Effector memory CD8-positive, alpha-beta T cell (primary cell): Measurements from ENCODE around the gene ACTR6.
"Not testable (repeated sequence)": the region's sequence is repeated elsewhere in the genome, so short reads cannot be mapped to it uniquely, and the experiment has no call there.

Experiments
- ATAC-seq: fragments of 150-1000 bp; cut with Tn5 transposase; replicated peaks from 2 replicates; pipeline ENCODE4 v1.10.0; 2021; ENCODE audit warnings: mild to moderate bottlenecking, moderate library complexity
- DNase-seq, 3 experiments: peaks; one replicate each; pipeline ENCODE4 v3.0.0; 2021
- H3K27ac Mint-ChIP-seq, 2 donors: one replicate each; pipeline ENCODE4 v1.8.0; 2022; ENCODE audit warnings: mild to moderate bottlenecking in 2 of 2, mixed read lengths in 2 of 2, moderate library complexity in 2 of 2
- H3K27me3 Mint-ChIP-seq, 2 donors: one replicate each; pipeline ENCODE4 v1.8.0; 2022; ENCODE audit warnings: mixed read lengths in 2 of 2
- H3K36me3 Mint-ChIP-seq: one replicate; pipeline ENCODE4 v1.8.0; 2022; ENCODE audit warnings: mild to moderate bottlenecking, moderate library complexity, mixed read lengths; ENCODE audit not compliant: insufficient read depth
- H3K4me1 Mint-ChIP-seq, 2 donors: one replicate each; pipeline ENCODE4 v1.8.0; 2022; ENCODE audit warnings: low read depth in 2 of 2, mixed read lengths in 2 of 2
- H3K4me3 Mint-ChIP-seq, 2 donors: one replicate each; pipeline ENCODE4 v1.8.0; 2022; ENCODE audit warnings: mild to moderate bottlenecking in 2 of 2, mixed read lengths in 2 of 2, moderate library complexity in 2 of 2
- H3K9me3 Mint-ChIP-seq, 2 donors: one replicate each; pipeline ENCODE4 v1.8.0; 2022; ENCODE audit warnings: mixed read lengths in 2 of 2

The ACTR6 gene

GRCh38 chr12:100247765-100248164, 47.1 kb downstream of the ACTR6 start:
- Mint-ChIP-seq H3K27me3 (no peaks in the 10 kb centered on the region), H3K36me3 (no peaks in the 10 kb centered on the region), H3K9me3 (no peaks in the 10 kb centered on the region), H3K27ac (no peak overlapping the region), H3K4me3 (no peak overlapping the region), H3K4me1 (no peaks in the 10 kb centered on the region)
- no peak for DNase-seq
- ATAC-seq, result no peak

DNA sequence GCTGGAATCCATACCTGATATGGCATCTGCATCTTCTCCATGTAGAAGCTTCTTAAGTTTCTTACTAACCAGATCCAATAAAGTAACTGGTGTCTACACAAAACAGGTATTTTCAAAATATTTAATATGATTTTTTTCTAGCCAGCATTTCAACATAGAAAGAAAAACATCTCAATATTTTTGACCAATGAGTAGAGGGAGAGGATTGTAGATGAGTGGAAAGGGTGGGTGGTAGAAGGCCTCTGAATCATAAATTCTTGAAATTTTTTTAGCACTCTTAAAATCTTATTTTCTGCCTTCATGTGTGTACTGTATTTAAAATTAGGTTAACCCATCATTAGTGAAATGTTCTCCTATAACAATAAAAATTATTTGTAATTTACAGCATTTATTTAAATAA, 48.3 kb downstream of the ACTR6 start:
- no peaks in the 10 kb centered on the region for H3K36me3 Mint-ChIP-seq
- no peak overlapping the region for H3K27ac Mint-ChIP-seq
- H3K9me3 Mint-ChIP-seq, result no peaks in the 10 kb centered on the region
- H3K4me1 Mint-ChIP-seq, result no peaks in the 10 kb centered on the region
- no peak for ATAC-seq
- H3K4me3 Mint-ChIP-seq, result no peak overlapping the region
- DNase-seq, result no peak
- H3K27me3 Mint-ChIP-seq, result no peaks in the 10 kb centered on the region

DNA sequence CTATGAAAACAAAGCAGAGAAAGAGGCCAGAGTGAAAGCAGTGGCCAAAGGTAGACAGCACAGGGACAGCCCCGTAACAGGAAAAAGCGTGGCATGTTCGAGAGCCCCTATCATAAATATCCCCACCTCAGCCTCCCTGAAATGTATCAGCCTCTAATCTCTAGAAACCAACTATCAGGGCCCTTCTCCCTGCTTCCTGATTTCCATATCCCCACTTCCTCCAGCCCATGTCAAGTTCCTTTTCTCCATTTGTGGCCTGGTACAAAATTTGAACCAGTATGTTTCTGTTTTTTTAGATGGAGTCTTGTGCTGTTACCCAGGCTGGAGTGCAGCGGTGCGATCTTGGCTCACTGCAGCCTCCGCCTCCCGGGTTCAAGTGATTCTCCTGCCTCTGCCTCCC, 49.3 kb downstream of the ACTR6 start:
- Mint-ChIP-seq H3K4me3 (no peak overlapping the region), H3K27me3 (no peaks in the 10 kb centered on the region), H3K27ac (no peak overlapping the region), H3K36me3 (no peaks in the 10 kb centered on the region), H3K9me3 (no peaks in the 10 kb centered on the region), H3K4me1 (no peaks in the 10 kb centered on the region)
- ATAC-seq, result no peak
- DNase-seq, result no peak

DNA sequence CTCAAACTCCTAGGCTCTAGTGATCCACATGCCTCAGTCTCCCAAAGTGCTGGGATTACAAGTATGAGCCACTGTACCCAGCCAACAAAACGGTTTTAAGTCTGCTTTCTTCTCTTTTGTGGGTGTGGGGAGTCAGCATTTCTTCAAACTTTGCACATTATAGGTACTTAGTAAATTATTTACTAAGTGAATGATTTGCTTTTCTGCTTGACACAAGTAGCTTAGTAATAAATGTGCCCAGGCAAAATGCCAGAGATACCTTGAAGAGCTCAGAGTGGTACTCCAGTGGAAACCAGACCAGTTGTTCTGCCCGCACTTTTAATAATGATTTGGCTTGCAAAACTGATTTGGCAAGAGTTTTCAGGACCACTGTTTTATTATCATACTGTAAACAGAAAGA, 51.3 kb downstream of the ACTR6 start:
- no peaks in the 10 kb centered on the region for H3K36me3 Mint-ChIP-seq
- ATAC-seq (no peak), DNase-seq (no peak)
- no peaks in the 10 kb centered on the region for H3K4me1 Mint-ChIP-seq
- H3K9me3 Mint-ChIP-seq, result no peaks in the 10 kb centered on the region
- H3K27ac Mint-ChIP-seq, result no peak overlapping the region
- H3K27me3 Mint-ChIP-seq, result no peaks in the 10 kb centered on the region
- no peak overlapping the region for H3K4me3 Mint-ChIP-seq

DNA sequence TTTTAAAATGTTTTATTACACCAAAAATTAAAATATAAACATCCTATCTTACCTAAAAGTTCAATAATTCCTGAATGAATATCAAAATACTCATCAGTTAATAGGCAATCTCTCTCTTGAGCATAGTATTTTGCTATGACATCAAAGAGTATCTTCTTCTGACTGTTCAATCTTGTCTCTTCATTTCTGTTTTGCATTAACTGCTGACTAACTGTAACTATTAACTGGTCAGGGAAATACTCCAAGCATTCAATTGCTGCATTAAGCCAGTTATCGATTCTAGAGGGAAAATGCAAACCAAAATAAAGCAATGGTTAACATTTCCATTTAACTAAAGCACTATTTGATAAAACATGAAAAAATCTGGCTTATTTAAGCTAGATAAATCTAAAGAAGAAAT, 52.8 kb downstream of the ACTR6 start:
- no peak for DNase-seq
- Mint-ChIP-seq H3K4me1 (no peaks in the 10 kb centered on the region), H3K9me3 (no peaks in the 10 kb centered on the region), H3K4me3 (no peak overlapping the region), H3K36me3 (no peaks in the 10 kb centered on the region), H3K27ac (no peak overlapping the region), H3K27me3 (no peaks in the 10 kb centered on the region)
- ATAC-seq, result no peak

GRCh38 chr12:100254876-100255275, 54.3 kb downstream of the ACTR6 start:
- no peak overlapping the region for H3K4me3 Mint-ChIP-seq
- H3K27me3 Mint-ChIP-seq, result no peaks in the 10 kb centered on the region
- ATAC-seq (no peak), DNase-seq (no peak)
- no peak overlapping the region for H3K27ac Mint-ChIP-seq
- H3K9me3 Mint-ChIP-seq, result no peaks in the 10 kb centered on the region
- H3K4me1 Mint-ChIP-seq, result no peaks in the 10 kb centered on the region
- H3K36me3 Mint-ChIP-seq, result no peaks in the 10 kb centered on the region

DNA sequence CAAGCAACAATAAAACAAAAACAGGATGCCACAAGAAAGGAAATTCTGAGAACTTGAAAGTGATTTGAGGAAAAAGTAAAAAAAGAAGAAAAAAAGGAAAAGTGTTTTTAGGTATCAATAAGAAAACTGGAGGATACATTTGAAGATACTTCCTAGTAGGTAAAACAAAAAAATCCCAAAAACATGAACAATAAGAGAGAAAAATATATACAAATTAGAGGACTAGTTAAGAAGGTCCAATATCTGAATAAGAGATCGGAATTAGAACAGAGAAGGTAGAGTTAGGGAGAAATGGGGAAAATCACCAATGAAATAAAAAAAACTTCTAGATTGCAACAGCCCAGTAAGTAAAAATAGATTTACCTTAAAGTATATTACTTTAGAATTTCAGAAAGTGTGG, 57.5 kb downstream of the ACTR6 start:
- Mint-ChIP-seq H3K4me3 (no peak overlapping the region), H3K36me3 (no peaks in the 10 kb centered on the region)

DNA sequence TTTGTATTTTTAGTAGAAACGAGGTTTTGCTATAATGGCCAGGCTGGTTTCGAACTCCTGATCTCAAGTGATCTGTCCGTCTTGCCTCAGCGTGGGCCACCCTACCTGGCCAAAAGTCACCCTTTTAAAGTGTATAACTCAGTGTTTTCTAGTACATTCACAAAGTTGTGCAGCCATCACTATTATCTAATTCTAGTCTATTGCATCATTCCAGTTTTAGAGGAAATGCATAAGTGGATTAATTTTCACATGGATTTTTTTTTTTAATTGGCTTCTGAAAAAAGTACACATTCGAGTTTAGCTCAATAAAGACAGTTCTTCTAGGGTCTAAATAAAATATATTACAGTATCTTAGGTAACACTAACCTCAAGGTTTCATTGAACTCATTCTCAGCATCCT, 62.5 kb downstream of the ACTR6 start:
- Mint-ChIP-seq H3K27me3 (no peaks in the 10 kb centered on the region), H3K27ac (no peak overlapping the region), H3K4me3 (no peak overlapping the region), H3K4me1 (peaks cover 3 to 7% of the 10 kb centered on the region in 2 donors), H3K36me3 (peaks cover 11% of the 10 kb centered on the region), H3K9me3 (no peaks in the 10 kb centered on the region)
- no peak for DNase-seq
- no peak for ATAC-seq

More for the DNA sequence above, 57.5 kb downstream of the ACTR6 start:
- no peaks in the 10 kb centered on the region for H3K9me3 Mint-ChIP-seq
- ATAC-seq (no peak), DNase-seq (no peak)
- no peaks in the 10 kb centered on the region for H3K27me3 Mint-ChIP-seq
- H3K4me1 Mint-ChIP-seq, result no peaks in the 10 kb centered on the region
- H3K27ac Mint-ChIP-seq, result no peak overlapping the region

DNA sequence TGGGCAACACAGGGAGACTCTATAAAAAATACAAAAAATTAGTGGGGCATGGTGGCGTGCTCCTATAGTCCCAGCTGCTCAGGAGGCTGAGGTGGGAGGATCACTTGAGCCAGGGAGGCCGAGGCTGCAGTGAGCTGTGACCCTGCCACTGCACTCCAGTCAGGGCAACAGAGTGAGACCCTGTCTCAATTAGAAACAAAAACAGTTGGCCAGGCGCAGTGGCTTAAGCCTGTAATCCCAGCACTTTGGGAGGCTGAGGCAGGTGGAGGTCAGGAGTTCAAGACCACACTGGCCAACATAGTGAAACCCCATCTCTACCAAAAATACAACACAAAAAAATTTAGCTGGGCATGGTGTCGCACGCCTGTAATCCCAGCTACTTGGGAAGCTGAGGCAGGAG, 64.5 kb downstream of the ACTR6 start:
- not testable (repeated sequence) for H3K4me3 Mint-ChIP-seq, H3K27ac Mint-ChIP-seq

DNA sequence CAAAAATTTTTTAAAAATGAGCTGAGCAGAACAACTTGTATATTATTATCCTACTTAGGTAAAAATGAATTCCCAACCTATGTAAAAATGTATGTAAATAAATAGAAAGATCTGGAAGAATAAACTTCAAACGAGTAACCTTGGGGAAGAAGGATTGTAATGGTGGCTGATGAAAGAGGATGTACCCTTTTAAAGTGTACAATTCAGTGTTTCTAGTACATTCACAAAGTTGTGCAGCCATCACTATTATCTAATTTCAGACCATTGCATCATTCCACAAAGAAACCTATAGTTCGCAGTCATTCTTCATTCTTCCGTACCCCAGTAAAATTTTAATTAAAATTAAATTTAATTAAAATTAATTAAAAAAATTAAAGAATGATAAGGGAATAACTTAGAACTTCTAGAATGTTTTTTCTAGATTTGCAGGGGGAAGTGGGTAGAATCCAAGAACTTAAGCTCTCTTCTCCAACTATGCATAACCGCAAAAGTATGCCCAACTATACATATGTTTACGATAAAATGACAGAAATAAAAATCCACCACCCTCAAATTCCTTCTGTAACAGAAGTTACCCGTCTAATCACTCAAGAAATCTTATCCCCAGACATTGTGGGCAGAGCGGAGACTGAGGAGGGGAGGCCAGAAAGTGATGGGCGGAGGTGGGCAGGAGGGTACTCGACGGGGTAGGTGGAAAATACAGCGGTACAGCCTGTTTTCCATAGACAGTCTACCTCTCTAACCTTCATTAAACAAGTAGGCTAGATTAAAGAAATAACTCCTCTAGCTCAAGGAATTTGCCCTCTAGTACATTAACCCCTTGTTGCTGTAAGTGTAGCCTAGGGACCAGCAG, 65.3 kb downstream of the ACTR6 start:
- no peaks in the 10 kb centered on the region for H3K27me3 Mint-ChIP-seq
- peaks cover 15 to 27% of the 10 kb centered on the region in 2 donors for H3K4me1 Mint-ChIP-seq
- DNase-seq (no peak), ATAC-seq (no peak)
- H3K4me3 Mint-ChIP-seq, result peak overlapping the region; percentile 99
- peak overlapping the region in 1 of 2 donors; percentile 98 for H3K27ac Mint-ChIP-seq
- H3K9me3 Mint-ChIP-seq, result no peaks in the 10 kb centered on the region
- H3K36me3 Mint-ChIP-seq, result peaks cover 11% of the 10 kb centered on the region

More for the DNA sequence above, 64.5 kb downstream of the ACTR6 start:
- not testable (repeated sequence) for H3K9me3 Mint-ChIP-seq, H3K27me3 Mint-ChIP-seq, DNase-seq, ATAC-seq
- Mint-ChIP-seq H3K4me1 (peaks cover 15 to 24% of the 10 kb centered on the region in 2 donors), H3K36me3 (peaks cover 11% of the 10 kb centered on the region)

DNA sequence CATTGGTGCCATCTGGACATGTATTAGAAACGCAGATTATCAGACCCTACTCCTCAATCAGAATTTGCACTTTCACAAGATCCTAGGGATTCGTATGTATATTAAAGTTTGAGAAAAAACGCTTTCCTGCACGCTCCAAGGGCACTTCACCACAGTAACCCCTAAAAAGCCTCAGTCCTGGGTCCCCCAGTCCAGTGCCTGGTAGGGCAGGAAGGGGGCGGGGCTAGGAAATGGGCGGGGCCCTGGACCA, 65.9 kb downstream of the ACTR6 start:
- peak overlapping the region; percentile 99 for H3K4me3 Mint-ChIP-seq
- H3K27ac Mint-ChIP-seq, result peak overlapping the region; percentile 98 to 99
- H3K36me3 Mint-ChIP-seq, result peaks cover 11% of the 10 kb centered on the region
- no peaks in the 10 kb centered on the region for H3K9me3 Mint-ChIP-seq
- ATAC-seq (peak; percentile 76), DNase-seq (no peak)
- peaks cover 16 to 30% of the 10 kb centered on the region in 2 donors for H3K4me1 Mint-ChIP-seq
- no peaks in the 10 kb centered on the region for H3K27me3 Mint-ChIP-seq

DNA sequence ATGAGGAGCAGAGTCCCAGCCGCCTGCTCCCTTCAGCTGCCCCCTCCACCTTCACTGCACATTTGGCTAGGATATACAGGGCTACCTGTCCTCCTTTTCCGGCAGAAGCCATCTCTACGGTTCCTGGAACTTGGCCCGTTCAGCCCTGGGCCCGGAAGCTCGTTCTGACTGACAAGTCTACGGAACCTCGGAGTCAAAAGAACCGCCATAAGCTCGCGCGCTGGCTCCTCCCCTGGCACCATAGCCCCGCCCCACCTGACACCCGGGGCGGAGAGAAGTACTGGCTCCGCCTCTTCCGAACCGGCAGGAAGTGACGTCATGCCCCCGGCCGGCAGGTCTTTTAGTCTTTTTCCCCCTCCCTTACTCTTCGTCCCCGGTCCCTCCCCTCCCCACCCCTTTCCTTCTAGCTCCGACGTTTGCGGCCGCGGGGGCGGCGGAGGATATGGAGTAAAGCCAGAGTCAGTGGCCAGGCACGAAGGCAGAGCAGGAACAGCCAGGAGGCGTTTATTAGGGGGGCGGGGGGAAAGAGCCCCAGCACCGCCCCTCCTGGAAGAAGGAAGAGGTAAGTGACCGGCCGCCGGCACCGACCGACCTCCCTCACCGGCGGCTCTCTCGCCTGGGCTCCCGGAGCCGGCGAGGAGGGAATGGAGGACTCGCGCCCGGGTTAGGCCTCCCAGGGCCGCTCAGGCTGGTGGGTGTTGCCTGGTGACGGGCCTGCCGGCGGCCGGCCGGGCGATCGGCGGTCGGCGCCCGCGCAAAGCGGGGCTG, 66.4 kb downstream of the ACTR6 start, which contains the start of the genes DEPDC4 and SCYL2:
Gene DEPDC4, minus strand, starts transcription at position 245 of the 768 bp plus-strand sequence. Its CDS starts 3 bp downstream, at position 242.
Gene SCYL2, plus strand, starts transcription at position 343 of the 768 bp plus-strand sequence. CDS start 15,794 bp downstream, outside the sequence.
- peak within 1 kb of the TSS; percentile 98 to 99 for H3K27ac Mint-ChIP-seq
- H3K4me3 Mint-ChIP-seq, result peak within 1 kb of the TSS; percentile 99
- H3K36me3 Mint-ChIP-seq, result peaks cover 11% of the 10 kb centered on the region
- DNase-seq (peak; percentile 91 to 94 (median 93)), ATAC-seq (peak; percentile 88)
- no peaks in the 10 kb centered on the region for H3K27me3 Mint-ChIP-seq
- peaks cover 18 to 34% of the 10 kb centered on the region in 2 donors for H3K4me1 Mint-ChIP-seq
- no peaks in the 10 kb centered on the region for H3K9me3 Mint-ChIP-seq

DNA sequence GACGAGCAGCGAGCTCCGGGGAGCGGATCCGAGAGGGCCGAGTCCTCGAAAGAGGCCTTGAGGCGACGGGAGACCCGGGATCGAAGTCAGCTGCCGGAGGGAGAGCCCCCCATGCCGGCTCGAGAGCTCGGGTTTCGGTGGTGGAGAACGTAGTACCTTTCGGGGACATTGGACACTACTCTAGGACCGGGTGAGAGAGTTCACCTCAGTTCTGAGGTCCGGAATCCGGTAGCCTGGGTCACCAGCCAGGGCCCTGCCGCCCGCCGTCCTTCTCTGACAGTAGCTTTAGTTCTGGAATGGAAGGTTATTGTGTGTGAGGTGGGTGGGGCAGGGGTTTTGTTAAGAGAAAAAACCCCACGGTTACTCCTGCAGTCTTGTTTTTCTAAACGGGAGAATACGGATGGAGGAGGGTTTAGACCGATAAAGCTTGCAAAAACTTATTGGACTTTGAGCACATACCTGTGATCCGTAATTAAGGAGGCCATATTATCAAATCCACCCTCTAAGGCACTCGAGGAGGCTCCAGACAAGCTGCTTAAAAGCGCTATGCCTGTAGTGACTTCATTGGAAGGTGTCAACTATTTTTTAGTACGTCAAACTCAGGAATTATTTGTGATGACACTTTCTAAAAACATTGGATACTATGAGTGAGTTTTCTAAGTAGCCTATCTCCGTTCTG, 67.1 kb downstream of the ACTR6 start:
- Mint-ChIP-seq H3K9me3 (no peaks in the 10 kb centered on the region), H3K4me3 (peak overlapping the region; percentile 99), H3K36me3 (peaks cover 12% of the 10 kb centered on the region), H3K4me1 (peaks cover 18 to 38% of the 10 kb centered on the region in 2 donors), H3K27me3 (no peaks in the 10 kb centered on the region), H3K27ac (peak overlapping the region; percentile 98 to 99)
- DNase-seq (peak in 1 of 3 experiments; percentile 8), ATAC-seq (no peak)
